DMS53 (cell line): ENCODE data around the gene SAMD4A.

Source experiments
- DNase-seq: peaks from one replicate; lab custom pipeline; 2025; lab: John Stamatoyannopoulos, UW

The SAMD4A gene

GRCh38 chr14:54706769-54707168 lies 139.8 kb downstream of the SAMD4A start:
- no peak for DNase-seq

- no peak for DNase-seq
These were observed 141.2 kb downstream of the SAMD4A start for GRCh38 chr14:54708161-54708560.

GRCh38 chr14:54708982-54709381 lies 142.1 kb downstream of the SAMD4A start:
- DNase-seq: no peak

GRCh38 chr14:54709444-54709843 lies 142.5 kb downstream of the SAMD4A start:
- DNase-seq: peak; percentile 18

GRCh38 chr14:54709867-54710266 lies 142.9 kb downstream of the SAMD4A start:
- DNase-seq: peak; percentile 8

GRCh38 chr14:54711312-54711711 lies 144.4 kb downstream of the SAMD4A start:
- no peak for DNase-seq

GRCh38 chr14:54711812-54712464 lies 145.0 kb downstream of the SAMD4A start:
- no peak for DNase-seq

- DNase-seq: no peak
These were observed 145.7 kb downstream of the SAMD4A start for GRCh38 chr14:54712465-54713200.

GRCh38 chr14:54713379-54713778 lies 146.5 kb downstream of the SAMD4A start:
- DNase-seq: no peak

GRCh38 chr14:54715239-54715638 lies 148.3 kb downstream of the SAMD4A start:
- no peak for DNase-seq

- DNase-seq: no peak
These were observed 148.9 kb downstream of the SAMD4A start for GRCh38 chr14:54715811-54716210.

- no peak for DNase-seq
These were observed 149.9 kb downstream of the SAMD4A start for GRCh38 chr14:54716862-54717261.

GRCh38 chr14:54718046-54718445 lies 151.1 kb downstream of the SAMD4A start:
- no peak for DNase-seq

- no peak for DNase-seq
These were observed 152.5 kb downstream of the SAMD4A start for GRCh38 chr14:54719406-54719805.

GRCh38 chr14:54722791-54723432 lies 156.0 kb downstream of the SAMD4A start:
- DNase-seq: peak; percentile 15

- no peak for DNase-seq
These were observed 157.2 kb downstream of the SAMD4A start for GRCh38 chr14:54724123-54724522.

GRCh38 chr14:54724676-54725325 lies 157.9 kb downstream of the SAMD4A start:
- DNase-seq: no peak

GRCh38 chr14:54725998-54726397 lies 159.1 kb downstream of the SAMD4A start:
- no peak for DNase-seq

GRCh38 chr14:54727929-54728328 lies 161.0 kb downstream of the SAMD4A start:
- no peak for DNase-seq

GRCh38 chr14:54728700-54729527 lies 162.0 kb downstream of the SAMD4A start:
- DNase-seq: no peak

- DNase-seq: peak; percentile 53
These were observed 163.4 kb downstream of the SAMD4A start for GRCh38 chr14:54730156-54730961.
